ENCODE data around the gene SAP25.

DNA sequence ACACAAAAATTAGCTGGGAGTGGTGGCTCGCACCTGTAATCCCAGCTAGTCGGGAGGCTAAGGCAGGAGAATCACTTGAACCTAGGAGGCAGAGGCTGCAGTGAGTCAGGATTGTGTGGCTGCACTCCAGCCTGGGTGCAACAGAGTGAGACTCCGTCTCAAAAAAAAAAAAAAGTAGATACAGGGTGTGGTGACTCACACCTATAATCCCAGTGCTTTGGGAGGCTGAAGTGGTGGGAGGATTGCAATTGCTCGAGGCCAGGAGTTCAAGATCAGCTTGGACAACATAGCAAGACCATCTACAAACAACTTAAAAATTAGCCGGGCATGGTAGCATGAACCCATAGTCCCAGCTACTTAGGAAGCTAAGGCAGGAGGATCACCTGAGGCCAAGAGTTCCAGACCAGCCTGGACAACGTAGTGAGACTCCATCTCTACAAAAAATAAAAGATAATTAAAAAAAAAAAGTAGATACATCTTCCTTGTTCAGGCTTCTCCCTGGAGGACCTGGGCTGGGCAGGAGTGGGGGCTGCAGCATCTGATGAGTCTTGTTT, 40.7 kb upstream of the SAP25 start:
- no peak for TF ChIP-seq POLR2AphosphoS5 (IDR thresholded peaks at IDR 0.05; ENCODE audit: insufficient read depth in 1 of 2, low read depth in 1 of 2)
- TF ChIP-seq, protein P1, sequence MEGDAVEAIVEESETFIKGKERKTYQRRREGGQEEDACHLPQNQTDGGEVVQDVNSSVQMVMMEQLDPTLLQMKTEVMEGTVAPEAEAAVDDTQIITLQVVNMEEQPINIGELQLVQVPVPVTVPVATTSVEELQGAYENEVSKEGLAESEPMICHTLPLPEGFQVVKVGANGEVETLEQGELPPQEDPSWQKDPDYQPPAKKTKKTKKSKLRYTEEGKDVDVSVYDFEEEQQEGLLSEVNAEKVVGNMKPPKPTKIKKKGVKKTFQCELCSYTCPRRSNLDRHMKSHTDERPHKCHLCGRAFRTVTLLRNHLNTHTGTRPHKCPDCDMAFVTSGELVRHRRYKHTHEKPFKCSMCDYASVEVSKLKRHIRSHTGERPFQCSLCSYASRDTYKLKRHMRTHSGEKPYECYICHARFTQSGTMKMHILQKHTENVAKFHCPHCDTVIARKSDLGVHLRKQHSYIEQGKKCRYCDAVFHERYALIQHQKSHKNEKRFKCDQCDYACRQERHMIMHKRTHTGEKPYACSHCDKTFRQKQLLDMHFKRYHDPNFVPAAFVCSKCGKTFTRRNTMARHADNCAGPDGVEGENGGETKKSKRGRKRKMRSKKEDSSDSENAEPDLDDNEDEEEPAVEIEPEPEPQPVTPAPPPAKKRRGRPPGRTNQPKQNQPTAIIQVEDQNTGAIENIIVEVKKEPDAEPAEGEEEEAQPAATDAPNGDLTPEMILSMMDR (IDR thresholded peaks at IDR 0.05): no peak
